GM12878 (cell line): ENCODE measurements around the gene SRPX2. TPM values are rescaled to one million over a fixed set of nuclear protein-coding genes. Genes with fewer than 3 reads are reported as not detected.

Source experiments
- ATAC-seq: fragments of 200-7000 bp; cut with Tn5 transposase; 3 replicates; pipeline ENCODE4 v1.9.1; 2020; ENCODE audit warnings: mild to moderate bottlenecking, moderate library complexity
- BruUV-seq: library from RNA; stranded (reverse); fragments of 400-500 nt; replicated peaks from 2 replicates; lab custom pipeline; 2021; lab: Mats Ljungman, UMichigan
- CTCF ChIA-PET: fragments of 300-600 bp; sonication (Branson Sonifier 250); formaldehyde crosslinking; extraction: SDS; loops from one replicate; lab custom pipeline; 2021; ENCODE audit warnings: inconsistent platforms; lab: Yijun Ruan, JAX
- POLR2A ChIA-PET: fragments of 350-600 bp; formaldehyde crosslinking; extraction: SDS; loops from one replicate; lab custom pipeline; 2021; ENCODE audit warnings: inconsistent platforms; lab: Charles Lee
- RAD21 ChIA-PET: fragments of 300-600 bp; sonication (Branson Sonifier 250); formaldehyde crosslinking; loops from one replicate; lab custom pipeline; 2023; ENCODE audit warnings: antibody characterized with exemption; ENCODE audit not compliant: unreplicated experiment; lab: Charles Lee
- SMC1A ChIA-PET: fragments of 300-600 bp; sonication (Branson Sonifier 250); formaldehyde crosslinking; loops from one replicate; lab custom pipeline; 2023; ENCODE audit not compliant: unreplicated experiment, uncharacterized antibody; lab: Charles Lee
- DNase-seq: peaks from one replicate; pipeline ENCODE4 v3.0.0-alpha.2; 2011; ENCODE audit warnings: low read depth, low spot score
- FAIRE-seq: peaks from 3 replicates; lab custom pipeline; 2011; peaks lifted over from hg19 to GRCh38; lab: Jason Lieb, UNC
- H2AFZ ChIP-seq: 2 replicates; pipeline ENCODE4 v1.6.0; 2011; ENCODE audit warnings: low read depth, low read length, control low read depth; ENCODE audit not compliant: control insufficient read depth
- H3K27ac ChIP-seq: 2 replicates; pipeline ENCODE4 v1.5.1; 2011; ENCODE audit warnings: control low read depth; ENCODE audit not compliant: control insufficient read depth, insufficient read depth
- H3K27me3 ChIP-seq, 2 experiments: replicated peaks in 1 of 2; 2 replicates each; pipeline versions ENCODE4 v1.6.0 to v1.6.1; 2011; ENCODE audit warnings: low read length in 1 of 2; ENCODE audit not compliant: control insufficient read depth in 2 of 2, insufficient read depth in 2 of 2
- H3K36me3 ChIP-seq, 2 experiments: 2 replicates each; pipeline ENCODE4 v1.5.1; 2011; ENCODE audit warnings: low read length in 1 of 2; ENCODE audit not compliant: control insufficient read depth in 2 of 2, insufficient read depth in 2 of 2
- H3K4me1 ChIP-seq: 2 replicates; pipeline ENCODE4 v1.6.1; 2011; ENCODE audit warnings: mild to moderate bottlenecking, low read length, moderate library complexity, mixed read lengths; ENCODE audit not compliant: control insufficient read depth, insufficient read depth
- H3K4me2 ChIP-seq: 2 replicates; pipeline ENCODE4 v1.6.0; 2011; ENCODE audit warnings: control low read depth; ENCODE audit not compliant: control insufficient read depth, insufficient read depth
- H3K4me3 ChIP-seq: fragments of 200-600 bp; sonication (generic); 2 replicates; pipeline ENCODE4 v1.5.1; 2016
- H3K79me2 ChIP-seq: 2 replicates; pipeline ENCODE4 v1.6.0; 2011; ENCODE audit warnings: low read length; ENCODE audit not compliant: control insufficient read depth, insufficient read depth
- H3K9ac ChIP-seq: 2 replicates; pipeline ENCODE4 v1.8.0; 2011; ENCODE audit warnings: low read length, control low read depth, mixed read lengths; ENCODE audit not compliant: control insufficient read depth, insufficient read depth
- H3K9me3 ChIP-seq: replicated peaks from 3 replicates; pipeline ENCODE4 v1.5.1; 2011; ENCODE audit warnings: mild to moderate bottlenecking, low read length; ENCODE audit not compliant: control insufficient read depth, insufficient read depth
- H4K20me1 ChIP-seq: 2 replicates; pipeline ENCODE4 v1.6.0; 2011; ENCODE audit not compliant: control insufficient read depth, insufficient read depth
- BCL11A ChIP-seq: IDR thresholded peaks from 2 replicates; pipeline ENCODE4 v1.6.1; 2011; ENCODE audit warnings: low read depth, low read length
- BRCA1 ChIP-seq: IDR thresholded peaks from 2 replicates; pipeline ENCODE4 v1.6.1; 2011; ENCODE audit warnings: low read depth, low read length, improper control_type of control experiment
- CHD4 ChIP-seq: fragments of 200-600 bp; sonication (generic); IDR thresholded peaks from 2 replicates; pipeline ENCODE4 v1.6.1; 2016; ENCODE audit warnings: mild to moderate bottlenecking
- HCFC1 ChIP-seq: fragments of 150-350 bp; IDR thresholded peaks from 2 replicates; pipeline ENCODE4 v1.6.1; 2014; ENCODE audit warnings: low read length
- IKZF2 ChIP-seq, 2 experiments: fragments of 450-650 bp; IDR thresholded peaks; 2 replicates each; pipeline ENCODE4 v1.6.1; 2017; ENCODE audit warnings: mild to moderate bottlenecking in 2 of 2, moderate library complexity in 2 of 2
- LARP7 ChIP-seq: fragments of 450-650 bp; IDR thresholded peaks from 2 replicates; pipeline ENCODE4 v1.6.1; 2017; ENCODE audit warnings: mild to moderate bottlenecking
- NRF1 ChIP-seq: conservative IDR thresholded peaks from 2 replicates; pipeline ENCODE4 v1.6.1; 2011; ENCODE audit warnings: mild to moderate bottlenecking, low read depth, low read length, improper control_type of control experiment
- PAX5 ChIP-seq: IDR thresholded peaks from 2 replicates; pipeline ENCODE4 v1.6.1; 2011; ENCODE audit warnings: low read depth, low read length, borderline replicate concordance
- POLR2A ChIP-seq: IDR thresholded peaks from 2 replicates; pipeline ENCODE4 v1.6.1; 2011; ENCODE audit warnings: low read depth, mild to moderate bottlenecking, low read length
- SMAD5 ChIP-seq: IDR thresholded peaks from 2 replicates; pipeline ENCODE4 v1.6.1; 2016; ENCODE audit warnings: antibody characterized with exemption, low read depth
- SP1 ChIP-seq: IDR thresholded peaks from one replicate; pipeline ENCODE4 v1.6.1; 2011; ENCODE audit warnings: low read depth, low read length
- SREBF2 ChIP-seq: IDR thresholded peaks from 2 replicates; pipeline ENCODE4 v1.6.1; 2012; ENCODE audit warnings: mild to moderate bottlenecking, low read length
- ZBED1 ChIP-seq: IDR thresholded peaks from 2 replicates; pipeline ENCODE4 v1.6.1; 2016; ENCODE audit warnings: borderline replicate concordance
- WGBS: methylation state at CpG from one replicate; pipeline ENCODE4 v1.1.6; 2016; ENCODE audit warnings: low lambda C conversion rate; ENCODE audit not compliant: insufficient replicate concordance, insufficient coverage; ENCODE audit errors: missing lambda C conversion rate; 5-methylcytosine and 5-hydroxymethylcytosine counted together
- in situ Hi-C: fragments of 300-500 bp; cut with MboI; formaldehyde crosslinking; loops from 9 replicates; pipeline ENCODE4 v1.14.3; 2018; ENCODE audit warnings: mixed read lengths
- intact Hi-C: fragments of 100-400 bp; cut with micrococcal nuclease; formaldehyde crosslinking; loops from one replicate; pipeline ENCODE4 v1.14.2; 2022; ENCODE audit not compliant: unreplicated experiment
- polyA plus RNA-seq, 11 experiments: library from polyadenylated mRNA; depleted of rRNA in 4 of 11; unstranded in 6 of 11; stranded (reverse) in 5 of 11; fragments of >200 nt; fragmentation: Nextera tagmentation in 4 of 11; fragmentation: Illumina TruSeq in 1 of 11; extraction: Ambion mirVana in 4 of 11; extraction: Trizol in 1 of 11; gene quantifications; 1 replicate in 1 of 11; 2 replicates in 10 of 11; pipeline versions ENCODE4 v1.2.1 to v1.2.3, GENCODE V29; 2011 to 2016; ENCODE audit warnings: inconsistent platforms in 2 of 11, missing spikeins in 2 of 11, low read depth in 1 of 11
- total RNA-seq, 4 experiments: library from RNA; depleted of rRNA in 3 of 4; stranded (reverse); fragments of >200 nt in 3 of 4; fragmentation: Illumina TruSeq in 1 of 4; extraction: Trizol in 1 of 4; gene quantifications; 2 replicates each; pipeline versions ENCODE4 v1.2.1 to v1.2.3, GENCODE V29; 2013 to 2021
- TF ChIP-seq, protein P1 (sequence below): fragments of 150-350 bp; IDR thresholded peaks from 2 replicates; pipeline ENCODE4 v1.6.1; 2016; ENCODE audit warnings: low read depth, low read length

Gene SRPX2
- total and polyA plus RNA-seq, 10 of the 15 experiments (the other 5 are each of a cell fraction or from before 2014, with no cell fraction given) = not detected

DNA sequence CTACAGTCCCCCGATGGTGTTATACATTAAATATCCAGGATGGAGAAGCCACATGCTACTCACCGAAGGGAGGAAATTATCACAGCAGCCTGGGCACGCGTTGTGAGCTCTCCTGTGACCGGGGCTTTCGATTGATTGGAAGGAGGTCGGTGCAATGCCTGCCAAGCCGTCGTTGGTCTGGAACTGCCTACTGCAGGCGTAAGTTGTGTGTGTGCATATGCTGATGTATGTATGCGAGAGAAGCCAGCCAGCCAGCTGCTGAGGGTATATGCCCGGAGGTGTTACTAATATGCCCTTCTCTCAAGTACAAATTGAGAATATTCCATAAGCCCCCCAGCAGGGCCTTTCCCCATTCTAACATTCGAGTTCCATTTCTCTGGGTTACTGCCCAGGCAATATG, 18.2 kb downstream of the SRPX2 start:
- no peak for TF ChIP-seq PAX5
- no peak for TF ChIP-seq POLR2A
- no peak for TF ChIP-seq SREBF2
- TF ChIP-seq IKZF2 (IDR thresholded peaks at IDR 0.05) = no peak
- TF ChIP-seq BCL11A = no peak
- no peak for TF ChIP-seq SMAD5
- TF ChIP-seq, all 136 proteins: peak for 0

GRCh38 chrX:100662796-100663195, 18.8 kb downstream of the SRPX2 start:
- TF ChIP-seq SP1 = no peak
- TF ChIP-seq, protein P1, sequence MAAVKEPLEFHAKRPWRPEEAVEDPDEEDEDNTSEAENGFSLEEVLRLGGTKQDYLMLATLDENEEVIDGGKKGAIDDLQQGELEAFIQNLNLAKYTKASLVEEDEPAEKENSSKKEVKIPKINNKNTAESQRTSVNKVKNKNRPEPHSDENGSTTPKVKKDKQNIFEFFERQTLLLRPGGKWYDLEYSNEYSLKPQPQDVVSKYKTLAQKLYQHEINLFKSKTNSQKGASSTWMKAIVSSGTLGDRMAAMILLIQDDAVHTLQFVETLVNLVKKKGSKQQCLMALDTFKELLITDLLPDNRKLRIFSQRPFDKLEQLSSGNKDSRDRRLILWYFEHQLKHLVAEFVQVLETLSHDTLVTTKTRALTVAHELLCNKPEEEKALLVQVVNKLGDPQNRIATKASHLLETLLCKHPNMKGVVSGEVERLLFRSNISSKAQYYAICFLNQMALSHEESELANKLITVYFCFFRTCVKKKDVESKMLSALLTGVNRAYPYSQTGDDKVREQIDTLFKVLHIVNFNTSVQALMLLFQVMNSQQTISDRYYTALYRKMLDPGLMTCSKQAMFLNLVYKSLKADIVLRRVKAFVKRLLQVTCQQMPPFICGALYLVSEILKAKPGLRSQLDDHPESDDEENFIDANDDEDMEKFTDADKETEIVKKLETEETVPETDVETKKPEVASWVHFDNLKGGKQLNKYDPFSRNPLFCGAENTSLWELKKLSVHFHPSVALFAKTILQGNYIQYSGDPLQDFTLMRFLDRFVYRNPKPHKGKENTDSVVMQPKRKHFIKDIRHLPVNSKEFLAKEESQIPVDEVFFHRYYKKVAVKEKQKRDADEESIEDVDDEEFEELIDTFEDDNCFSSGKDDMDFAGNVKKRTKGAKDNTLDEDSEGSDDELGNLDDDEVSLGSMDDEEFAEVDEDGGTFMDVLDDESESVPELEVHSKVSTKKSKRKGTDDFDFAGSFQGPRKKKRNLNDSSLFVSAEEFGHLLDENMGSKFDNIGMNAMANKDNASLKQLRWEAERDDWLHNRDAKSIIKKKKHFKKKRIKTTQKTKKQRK = no peak
- no peak for TF ChIP-seq ZBED1
- no peak for TF ChIP-seq CHD4
- TF ChIP-seq HCFC1 = no peak
- no peak for TF ChIP-seq BRCA1
- TF ChIP-seq NRF1 = no peak
- no peak for TF ChIP-seq LARP7
- RAD21 ChIA-PET = no interaction called here
- no peak overlapping the region for H3K27ac ChIP-seq
- FAIRE-seq (no peak), ATAC-seq (no peak), DNase-seq (no peak)
- intact Hi-C loops (no loop called here), in situ Hi-C loops (no loop called here)
- H3K79me2 ChIP-seq = no peaks in the 10 kb centered on the region
- no peak overlapping the region for H2AFZ ChIP-seq
- H3K4me3 ChIP-seq = no peak overlapping the region
- no peaks in the 10 kb centered on the region for H3K4me1 ChIP-seq
- no peak overlapping the region for H3K4me2 ChIP-seq
- BruUV-seq = no TSS peak
- H3K9ac ChIP-seq = no peak overlapping the region
- SMC1A ChIA-PET = interaction anchor here (1.0 kb wide), 1 partner anchor 12 kb away, joined by 3 read pairs; no protein-coding TSS in a partner anchor
- no peaks in the 10 kb centered on the region for H3K9me3 ChIP-seq
- 60% methylated on average over 4 of the region's 4 CpGs for WGBS
- POLR2A ChIA-PET = no interaction called here
- no peaks in the 10 kb centered on the region for H3K27me3 ChIP-seq
- CTCF ChIA-PET = interaction anchor here (1.5 kb wide), 1 partner anchor 8 kb away, joined by 4 read pairs; no protein-coding TSS in a partner anchor
- H4K20me1 ChIP-seq = no peaks in the 10 kb centered on the region
- H3K36me3 ChIP-seq = no peaks in the 10 kb centered on the region

More for the DNA sequence above, 18.2 kb downstream of the SRPX2 start:
- no peaks in the 10 kb centered on the region for H3K4me1 ChIP-seq
- H3K9ac ChIP-seq = no peak overlapping the region
- H4K20me1 ChIP-seq = no peaks in the 10 kb centered on the region
- H3K79me2 ChIP-seq = no peaks in the 10 kb centered on the region
- H3K36me3 ChIP-seq = no peaks in the 10 kb centered on the region
- intact Hi-C loops (no loop called here), in situ Hi-C loops (no loop called here)
- 59% methylated on average over 13 of the region's 13 CpGs for WGBS
- no peak overlapping the region for H2AFZ ChIP-seq
- BruUV-seq = no TSS peak
- CTCF ChIA-PET = interaction anchor here (1.5 kb wide), 1 partner anchor 9 kb away, joined by 4 read pairs; no protein-coding TSS in a partner anchor
- no peak overlapping the region for H3K27ac ChIP-seq
- FAIRE-seq = no peak
- no peaks in the 10 kb centered on the region for H3K9me3 ChIP-seq
- no peaks in the 10 kb centered on the region for H3K27me3 ChIP-seq
- POLR2A ChIA-PET = no interaction called here
- ATAC-seq = no peak
- H3K4me3 ChIP-seq = no peak overlapping the region
- SMC1A ChIA-PET = interaction anchor here (1.0 kb wide), 1 partner anchor 13 kb away, joined by 3 read pairs; no protein-coding TSS in a partner anchor
- RAD21 ChIA-PET = no interaction called here
- DNase-seq = no peak
- no peak overlapping the region for H3K4me2 ChIP-seq
